HFFc6 (cell line): ENCODE data around the gene CACNG1. TPM values are rescaled to one million over a fixed set of nuclear protein-coding genes. Genes with fewer than 3 reads are reported as not detected.

Source experiments
- DNase-seq: peaks from one replicate; pipeline ENCODE4 v3.0.0-alpha.2; 2018
- H3K27ac Mint-ChIP-seq: 2 replicates; pipeline ENCODE4 v1.8.0; 2020; ENCODE audit warnings: mild to moderate bottlenecking, mixed read lengths
- H3K27me3 Mint-ChIP-seq: 2 replicates; pipeline ENCODE4 v1.8.0; 2021; ENCODE audit warnings: mild to moderate bottlenecking, moderate library complexity, mixed read lengths; ENCODE audit not compliant: insufficient read depth
- H3K36me3 Mint-ChIP-seq: 2 replicates; pipeline ENCODE4 v1.8.0; 2021; ENCODE audit warnings: low read depth, mixed read lengths
- H3K4me1 Mint-ChIP-seq: 2 replicates; pipeline ENCODE4 v1.8.0; 2020; ENCODE audit warnings: low read depth, mixed read lengths
- H3K4me3 Mint-ChIP-seq: 2 replicates; pipeline ENCODE4 v1.8.0; 2020; ENCODE audit warnings: mild to moderate bottlenecking, moderate library complexity, mixed read lengths
- H3K9me3 Mint-ChIP-seq: 2 replicates; pipeline ENCODE4 v1.8.0; 2020; ENCODE audit warnings: mild to moderate bottlenecking, mixed read lengths
- CTCF ChIP-seq: fragments of 200-600 bp; sonication (generic); IDR thresholded peaks from 2 replicates; pipeline ENCODE4 v1.5.0; 2021; ENCODE audit warnings: antibody characterized with exemption, mild to moderate bottlenecking
- total RNA-seq, 6 experiments: library from RNA; stranded (reverse); fragmentation: NEBNext Ultra II Directional; extraction: Animal tissue kit (Norgen Biotek cat#: 25700); gene quantifications; 2 replicates in 1 of 6; 3 replicates in 5 of 6; pipeline ENCODE4 v1.2.3, GENCODE V29; 2021

Gene CACNG1
- total RNA-seq, 6 experiments from 2014 or later: not detected

- Mint-ChIP-seq H3K9me3 (no peaks in the 10 kb centered on the region), H3K4me3 (no peak overlapping the region), H3K4me1 (no peaks in the 10 kb centered on the region), H3K27me3 (peaks cover 31% of the 10 kb centered on the region), H3K27ac (no peak overlapping the region), H3K36me3 (no peaks in the 10 kb centered on the region)
- no peak for DNase-seq
- TF ChIP-seq CTCF: no peak
These were observed 24.0 kb upstream of the CACNG1 start for GRCh38 chr17:67020293-67020766.

GRCh38 chr17:67021196-67021595 is 23.2 kb upstream of the CACNG1 start:
- no peak for DNase-seq
- H3K36me3 Mint-ChIP-seq: no peaks in the 10 kb centered on the region
- H3K27ac Mint-ChIP-seq: no peak overlapping the region
- no peak overlapping the region for H3K4me3 Mint-ChIP-seq
- H3K9me3 Mint-ChIP-seq: no peaks in the 10 kb centered on the region
- H3K27me3 Mint-ChIP-seq: peaks cover 31% of the 10 kb centered on the region
- TF ChIP-seq CTCF: no peak
- H3K4me1 Mint-ChIP-seq: no peaks in the 10 kb centered on the region

GRCh38 chr17:67021743-67022450 is 22.5 kb upstream of the CACNG1 start:
- H3K4me3 Mint-ChIP-seq: no peak overlapping the region
- DNase-seq: no peak

GRCh38 chr17:67022451-67022810 is 21.9 kb upstream of the CACNG1 start:
- no peaks in the 10 kb centered on the region for H3K9me3 Mint-ChIP-seq

More at GRCh38 chr17:67021743-67022450, 22.5 kb upstream of the CACNG1 start:
- TF ChIP-seq CTCF: no peak
- Mint-ChIP-seq H3K27me3 (peaks cover 31% of the 10 kb centered on the region), H3K27ac (no peak overlapping the region), H3K4me1 (no peaks in the 10 kb centered on the region), H3K36me3 (no peaks in the 10 kb centered on the region), H3K9me3 (no peaks in the 10 kb centered on the region)

GRCh38 chr17:67024736-67025135 is 19.6 kb upstream of the CACNG1 start:
- Mint-ChIP-seq H3K9me3 (no peaks in the 10 kb centered on the region), H3K36me3 (no peaks in the 10 kb centered on the region), H3K27me3 (peaks cover 24% of the 10 kb centered on the region), H3K27ac (no peak overlapping the region), H3K4me3 (no peak overlapping the region), H3K4me1 (no peaks in the 10 kb centered on the region)
- DNase-seq: no peak
- no peak for TF ChIP-seq CTCF

More at GRCh38 chr17:67022451-67022810, 21.9 kb upstream of the CACNG1 start:
- Mint-ChIP-seq H3K4me1 (no peaks in the 10 kb centered on the region), H3K4me3 (no peak overlapping the region), H3K36me3 (no peaks in the 10 kb centered on the region), H3K27me3 (peaks cover 31% of the 10 kb centered on the region), H3K27ac (no peak overlapping the region)
- no peak for TF ChIP-seq CTCF
- no peak for DNase-seq
